HG02981 (cell line): ENCODE data around the gene OSBPL5.
A peak's percentile ranks its signal among the peaks of the same experiment; 100 is the strongest.

ENCODE experiments used
- ATAC-seq: cut with Tn5 transposase; IDR thresholded peaks from one replicate; pipeline ENCODE4 v1.9.1; 2021; ENCODE audit warnings: mild to moderate bottlenecking, moderate library complexity; ENCODE audit not compliant: unreplicated experiment

OSBPL5 gene

GRCh38 chr11:3105791-3106735, 59.0 kb downstream of the OSBPL5 start:
- ATAC-seq, result no peak

DNA sequence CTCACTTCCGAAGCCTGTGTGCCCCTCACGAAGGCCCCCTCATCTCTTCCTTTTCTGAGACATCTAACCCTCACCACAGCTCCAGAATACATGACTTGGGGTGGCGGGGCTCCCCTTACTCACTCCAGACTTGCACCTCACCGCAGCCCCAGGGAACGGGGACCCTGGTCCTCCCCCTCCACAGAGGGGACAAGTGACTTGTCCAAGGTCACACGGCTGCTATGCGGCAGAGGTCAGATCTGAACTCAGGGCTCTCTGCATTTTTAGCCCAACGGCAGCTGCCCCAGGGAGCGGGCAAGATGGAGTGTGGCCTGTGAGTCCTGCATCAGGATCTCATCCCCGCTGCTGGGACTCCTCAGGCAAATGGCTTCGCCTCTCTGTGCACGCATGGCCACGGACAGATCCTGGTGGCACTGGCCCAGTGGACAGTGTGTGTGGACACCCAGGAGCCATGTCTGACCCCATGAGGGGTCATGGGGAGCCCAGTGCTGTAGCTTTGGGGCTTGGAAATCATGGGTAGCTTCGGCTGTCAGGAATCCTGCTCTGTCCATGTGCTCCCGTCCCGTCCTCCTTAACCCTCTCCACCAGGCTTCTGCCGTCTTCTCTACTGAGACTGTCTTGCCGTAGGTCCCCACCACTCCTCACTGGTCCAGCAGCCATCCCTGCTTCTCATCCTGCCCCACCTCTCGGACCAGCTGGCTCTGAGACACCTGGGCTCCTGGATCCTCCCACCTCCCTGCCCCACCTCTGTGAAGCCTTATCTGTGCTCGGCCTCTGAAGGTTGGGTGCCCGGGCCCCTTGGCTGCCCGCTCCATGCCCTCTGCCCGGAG, 59.9 kb downstream of the OSBPL5 start:
- no peak for ATAC-seq

DNA sequence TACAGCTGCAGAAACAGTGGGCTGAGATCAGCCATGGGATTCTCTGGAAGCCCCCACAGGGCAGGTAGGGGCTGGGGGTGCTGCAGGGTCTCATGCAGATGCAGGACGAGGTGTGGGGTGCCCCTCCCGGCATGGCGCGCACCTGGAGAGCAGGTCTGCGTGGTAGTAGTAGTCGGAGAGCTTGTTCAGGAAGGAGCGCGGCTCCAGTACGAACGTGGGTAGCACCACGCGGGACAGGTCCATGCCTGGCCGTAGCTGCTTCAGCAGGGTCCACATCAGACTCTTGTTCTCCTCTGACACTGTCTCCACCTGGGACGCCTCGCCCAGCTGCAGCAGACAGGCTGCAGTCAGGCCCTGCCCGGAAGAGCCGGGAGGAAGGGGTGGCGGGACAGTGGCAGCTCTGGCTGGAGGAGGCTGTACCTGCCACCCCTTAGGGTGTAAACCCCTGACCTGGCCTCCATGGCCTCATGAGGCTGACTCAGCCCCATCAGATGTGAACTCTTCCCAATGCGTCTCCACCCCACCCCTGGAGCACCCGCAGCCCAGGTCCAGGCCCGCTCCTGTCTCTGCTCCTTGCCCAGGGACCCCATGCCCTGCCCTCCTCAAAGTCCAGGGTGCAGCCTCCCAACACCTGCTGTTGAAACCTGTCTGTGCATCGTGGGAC, 60.9 kb downstream of the OSBPL5 start:
- no peak for ATAC-seq

DNA sequence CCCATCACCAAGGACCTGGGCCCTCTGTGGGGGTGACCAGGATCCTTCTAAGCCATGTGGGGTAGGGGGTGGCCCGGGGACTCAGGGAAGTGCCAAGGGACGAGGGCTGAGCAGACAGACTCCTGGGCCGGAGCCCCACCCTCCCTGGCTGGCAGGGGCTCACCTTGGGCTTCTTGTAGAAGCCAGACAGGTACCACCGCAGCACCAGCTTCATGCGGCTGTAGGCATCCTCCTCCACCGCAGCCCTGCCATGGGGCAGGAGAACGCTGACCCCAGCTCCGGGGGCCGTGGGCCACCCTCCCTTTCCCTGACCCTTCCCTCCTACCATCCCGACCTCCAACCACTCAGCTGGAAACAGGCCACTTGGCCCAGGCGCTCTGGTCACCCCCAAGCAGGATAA, 62.0 kb downstream of the OSBPL5 start:
- no peak for ATAC-seq

DNA sequence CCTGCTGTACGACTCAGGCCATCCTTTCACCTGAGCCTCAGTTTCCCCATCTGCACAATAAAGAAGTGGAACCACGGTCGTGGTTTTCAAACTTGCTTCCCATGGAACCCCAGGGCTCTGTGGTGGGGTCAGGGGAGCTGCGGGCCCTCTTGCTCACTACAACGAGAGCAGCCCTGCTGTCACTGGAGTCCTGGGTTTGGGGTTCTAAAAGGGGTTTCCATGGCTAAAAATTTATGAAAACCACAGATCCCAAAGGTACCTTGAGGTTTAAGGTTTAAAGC, 62.5 kb downstream of the OSBPL5 start:
- no peak for ATAC-seq

GRCh38 chr11:3101921-3102640, 63.0 kb downstream of the OSBPL5 start:
- ATAC-seq, result no peak

DNA sequence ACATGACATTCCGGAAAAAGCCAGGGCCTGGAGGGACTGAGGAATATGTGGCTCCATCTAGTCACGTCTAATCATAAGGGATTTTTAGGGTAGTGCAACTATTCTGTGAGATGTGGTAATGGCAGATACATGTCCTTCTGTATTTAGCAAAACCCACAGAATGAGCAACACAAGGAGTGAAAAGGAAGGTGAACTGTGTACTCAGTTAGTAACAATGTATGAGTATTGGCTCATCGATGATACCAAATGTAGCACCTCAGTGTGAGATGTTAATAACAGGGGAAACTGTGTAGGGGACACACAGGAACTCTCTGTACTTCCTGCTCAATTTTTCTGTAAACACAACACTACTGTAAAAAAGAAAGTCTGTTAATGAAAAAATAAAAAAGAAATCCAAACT, 65.9 kb downstream of the OSBPL5 start:
- no peak for ATAC-seq

GRCh38 chr11:3096909-3097530, 68.1 kb downstream of the OSBPL5 start:
- no peak for ATAC-seq

DNA sequence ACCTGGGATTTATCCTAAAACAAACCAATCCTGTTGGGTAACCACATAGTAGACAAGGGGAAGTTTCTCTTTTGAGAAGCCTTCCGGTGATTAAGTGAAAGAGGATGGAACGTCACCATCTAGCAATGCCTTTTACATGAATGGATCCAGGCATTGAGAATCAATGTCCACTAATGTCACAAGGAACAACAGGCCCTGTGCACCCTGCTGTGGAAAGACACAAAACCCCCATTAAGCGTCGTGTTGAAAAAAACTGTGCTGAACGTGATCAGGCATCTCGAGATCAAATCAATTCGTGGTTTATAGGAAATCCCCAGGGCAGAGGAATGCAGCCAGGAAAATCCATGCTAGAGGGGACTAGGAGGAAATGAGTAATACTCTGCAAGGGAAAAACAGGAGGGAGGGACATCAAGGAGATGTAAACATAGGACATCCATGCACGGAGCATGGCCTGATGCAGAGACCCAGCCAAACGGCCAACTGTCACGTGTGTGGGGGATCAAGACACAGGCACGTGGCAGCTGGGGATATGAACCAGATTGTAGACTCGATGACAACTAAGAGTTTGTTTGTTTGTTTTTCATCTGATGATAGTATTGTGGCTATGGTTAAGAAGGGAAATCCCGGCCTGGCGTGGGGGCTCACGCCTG, 69.3 kb downstream of the OSBPL5 start:
- no peak for ATAC-seq

DNA sequence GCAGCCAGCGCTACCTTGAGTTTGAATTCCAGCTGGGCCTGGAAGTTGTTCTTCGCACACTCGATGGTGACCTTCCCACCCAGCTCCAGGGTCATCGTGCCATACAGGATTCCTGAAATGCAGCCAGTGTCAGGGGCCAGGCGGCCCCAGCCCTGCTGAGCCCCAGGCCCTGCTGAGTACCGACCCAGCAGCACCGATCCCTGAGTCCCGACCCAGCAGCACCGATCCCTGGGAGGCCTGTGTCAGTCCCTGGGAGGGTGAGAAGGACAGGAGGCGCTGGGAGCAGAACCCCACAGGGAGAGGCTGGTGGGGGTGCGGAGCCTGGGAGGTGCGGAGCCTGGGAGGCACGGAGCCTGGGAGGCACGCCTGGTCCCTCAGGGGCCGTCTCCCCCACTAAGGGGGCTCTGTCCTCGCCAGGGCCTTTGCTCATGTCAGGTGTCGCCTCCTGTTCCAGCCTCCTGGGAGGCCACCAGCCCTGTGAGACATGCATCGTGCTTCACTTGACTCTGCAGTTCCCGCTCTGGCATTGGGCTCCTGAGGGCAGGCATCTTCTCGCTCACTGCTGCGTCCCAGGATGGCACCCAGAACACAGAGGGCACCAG, 70.8 kb downstream of the OSBPL5 start:
- no peak for ATAC-seq

GRCh38 chr11:3093281-3094191, 71.6 kb downstream of the OSBPL5 start:
- ATAC-seq, result no peak

DNA sequence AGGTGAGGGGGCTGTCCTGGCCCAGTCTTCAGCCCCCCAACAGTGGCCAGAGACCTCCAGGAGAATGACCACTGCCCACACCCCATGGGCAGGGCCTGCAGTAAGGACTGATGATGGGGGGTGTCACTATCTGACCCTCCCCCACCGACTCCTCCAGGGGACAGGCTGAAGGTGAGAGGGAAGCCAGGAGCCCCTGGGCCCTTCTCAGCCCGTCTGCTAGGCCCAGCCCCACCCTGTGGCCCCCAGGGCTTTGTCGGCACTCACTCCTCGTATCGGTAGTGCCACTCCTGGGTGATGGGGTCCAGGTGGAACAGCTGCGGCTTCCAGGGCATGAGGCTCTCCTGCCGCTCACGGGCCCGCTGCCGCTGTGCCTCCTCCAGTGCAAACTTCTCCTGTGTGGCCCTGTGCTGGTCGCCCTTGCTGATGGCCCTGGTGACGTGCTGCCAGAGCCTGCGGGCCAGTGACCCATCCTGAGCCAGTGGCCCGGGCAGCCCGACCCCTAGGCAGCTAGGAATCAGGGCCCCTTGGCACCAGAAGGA, 72.4 kb downstream of the OSBPL5 start:
- no peak for ATAC-seq

DNA sequence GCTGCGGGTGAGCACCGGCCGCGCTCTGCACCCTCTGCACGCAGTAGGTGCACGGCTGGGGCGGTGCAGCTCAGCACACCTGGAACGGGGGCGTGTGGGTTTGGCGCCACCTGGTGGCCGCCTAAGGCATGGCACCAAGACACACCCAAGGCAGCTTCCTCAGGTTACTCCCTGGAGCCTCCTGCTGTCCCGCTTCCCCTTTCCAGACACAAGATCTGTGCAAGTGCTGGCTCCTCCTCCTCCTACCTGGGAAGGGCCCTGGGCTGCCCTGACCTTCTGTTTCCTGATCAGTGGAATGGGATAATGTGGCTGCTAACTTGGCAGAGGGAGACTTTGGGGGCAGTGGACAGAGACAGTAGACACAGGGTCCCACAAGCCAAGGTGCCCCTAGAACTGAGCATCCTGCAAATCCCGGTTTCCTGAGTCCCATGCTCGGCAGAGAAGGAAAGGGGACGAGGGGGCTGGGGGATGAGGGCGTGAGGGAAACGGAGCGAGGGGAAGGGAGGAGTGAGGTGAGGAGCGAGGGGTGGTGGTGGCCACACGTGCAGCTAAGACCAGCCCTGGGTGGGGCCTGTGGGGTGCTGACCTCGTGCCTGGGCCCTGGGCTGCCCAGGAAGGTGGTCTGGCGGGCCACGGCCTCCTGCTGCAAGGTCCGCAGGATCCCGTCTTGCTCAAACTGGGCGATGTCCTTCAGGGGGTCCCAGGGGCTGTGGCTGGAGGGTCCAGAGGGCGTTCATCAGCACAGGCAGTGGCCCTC, 73.1 kb downstream of the OSBPL5 start:
- peak; percentile 68 for ATAC-seq

DNA sequence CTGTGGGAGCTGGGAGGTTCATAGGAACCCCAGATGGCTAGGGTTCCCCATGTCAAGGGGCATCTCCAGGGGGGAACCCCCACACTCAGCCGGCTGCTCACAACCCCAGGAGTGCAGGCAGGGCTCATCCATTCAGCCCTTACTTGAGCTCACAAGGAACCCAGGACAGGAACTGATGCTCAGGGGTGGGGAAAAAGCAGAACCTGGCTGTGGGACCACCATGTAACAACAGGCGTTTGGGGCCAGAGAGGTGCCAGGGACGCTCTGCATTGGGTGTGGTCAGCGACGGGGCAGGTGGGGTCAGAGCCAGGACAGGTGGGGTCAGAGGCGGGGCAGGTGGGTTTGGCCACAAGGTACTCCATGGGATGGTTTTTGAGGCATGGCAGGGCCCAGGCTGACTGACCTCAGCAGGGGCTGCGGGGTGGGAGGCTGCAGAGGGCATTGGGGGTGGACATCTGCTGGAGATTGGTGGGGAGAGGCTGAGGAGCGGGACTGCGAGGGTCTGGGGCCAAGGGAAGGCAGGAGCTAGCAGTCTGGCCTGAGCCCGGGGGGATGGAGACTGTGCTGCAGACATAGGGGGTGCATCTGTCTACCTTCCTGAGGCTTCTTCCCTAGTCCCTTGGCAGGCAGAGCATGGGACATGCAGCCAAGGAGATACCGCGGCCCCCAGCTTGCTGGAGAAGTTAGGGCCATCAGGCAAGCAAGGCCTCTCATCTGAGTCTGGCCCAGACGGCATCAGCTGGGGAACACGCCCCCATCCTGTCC, 73.8 kb downstream of the OSBPL5 start:
- ATAC-seq, result no peak

DNA sequence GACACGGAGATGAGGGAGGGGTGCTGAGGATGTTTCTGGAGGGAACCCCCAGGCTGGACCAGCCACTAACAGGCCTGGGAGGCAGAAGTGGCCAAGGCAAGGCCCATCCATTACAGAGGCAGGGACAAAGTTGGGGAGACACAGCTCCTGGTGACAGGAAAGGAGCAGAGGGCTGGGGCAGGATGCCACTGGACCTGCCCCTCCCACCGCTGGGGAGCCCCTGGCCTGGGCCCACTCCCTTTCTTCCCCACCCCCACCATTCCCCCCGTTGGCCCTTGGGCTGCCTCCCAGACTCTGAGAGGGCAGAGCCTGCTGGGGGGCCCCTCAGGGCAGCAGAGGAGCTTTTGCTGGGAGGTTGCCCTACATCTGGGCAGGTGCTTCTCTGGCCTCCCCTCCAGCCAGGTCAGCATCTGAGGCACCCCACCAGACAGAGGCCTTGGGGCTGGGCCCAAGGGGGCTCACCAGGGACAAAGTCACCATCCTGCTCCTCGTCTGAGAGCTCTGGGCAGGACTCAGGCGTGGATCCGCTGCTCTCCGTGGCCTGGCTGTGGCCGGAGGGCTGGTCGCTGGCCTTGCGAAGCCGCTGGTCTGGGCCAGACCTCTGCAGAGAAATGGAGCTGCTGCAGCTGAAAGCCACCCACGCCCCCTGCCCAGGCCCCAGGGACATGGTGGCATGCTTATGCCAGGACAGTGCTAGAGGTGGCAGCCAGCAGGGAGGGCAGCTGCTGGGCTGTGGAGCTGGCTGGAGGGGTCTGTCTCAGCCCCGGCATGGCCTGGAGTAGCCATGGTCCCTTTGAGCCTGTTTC, 74.8 kb downstream of the OSBPL5 start:
- ATAC-seq, result no peak
